Naive thymus-derived CD8-positive, alpha-beta T cell (primary cell): ENCODE data around the gene OPRD1. TPM values are rescaled to one million over a fixed set of nuclear protein-coding genes. Genes with fewer than 3 reads are reported as not detected.
"Not testable (repeated sequence)": the region's sequence is repeated elsewhere in the genome, so short reads cannot be mapped to it uniquely, and the experiment has no call there.

Experiments
- ATAC-seq, 2 donors: fragments of 150-1000 bp; cut with Tn5 transposase in 1 of 2; sonication (Bioruptor Pico), chemical (Tn5 transposase) in 1 of 2; 1 replicate in 1 of 2; 2 replicates in 1 of 2; pipeline ENCODE4 v1.10.0; 2021; ENCODE audit warnings: mild to moderate bottlenecking in 2 of 2, moderate library complexity in 2 of 2
- POLR2A ChIA-PET: fragments of 350-600 bp; sonication (Branson Sonifier 250); formaldehyde crosslinking; loops from one replicate; lab custom pipeline; 2021; ENCODE audit warnings: antibody characterized with exemption; lab: Charles Lee
- DNase-seq, 10 donors: peaks; one replicate each; pipeline versions ENCODE4 v3.0.0 to v3.0.0-alpha.2; 2020 to 2022
- H3K27ac Mint-ChIP-seq, 10 donors: one replicate each; pipeline ENCODE4 v1.8.0; 2020 to 2022; ENCODE audit warnings: mild to moderate bottlenecking in 10 of 10, mixed read lengths in 10 of 10, moderate library complexity in 4 of 10, inconsistent platforms in 1 of 10
- H3K27me3 Mint-ChIP-seq, 5 donors: one replicate each; pipeline ENCODE4 v1.8.0; 2021 to 2022; ENCODE audit warnings: mixed read lengths in 5 of 5
- H3K36me3 Mint-ChIP-seq, 3 donors: one replicate each; pipeline ENCODE4 v1.8.0; 2020 to 2022; ENCODE audit warnings: mixed read lengths in 3 of 3, mild to moderate bottlenecking in 2 of 3, inconsistent platforms in 1 of 3
- H3K4me1 Mint-ChIP-seq, 4 donors: one replicate each; pipeline ENCODE4 v1.8.0; 2021 to 2022; ENCODE audit warnings: mixed read lengths in 4 of 4
- H3K4me3 Mint-ChIP-seq, 10 donors: one replicate each; pipeline ENCODE4 v1.8.0; 2020 to 2022; ENCODE audit warnings: mild to moderate bottlenecking in 10 of 10, mixed read lengths in 10 of 10, moderate library complexity in 6 of 10, inconsistent platforms in 1 of 10
- H3K9me3 Mint-ChIP-seq, 9 donors: one replicate each; pipeline ENCODE4 v1.8.0; 2020 to 2022; ENCODE audit warnings: mixed read lengths in 9 of 9, mild to moderate bottlenecking in 3 of 9, inconsistent platforms in 1 of 9, moderate library complexity in 1 of 9
- polyA plus RNA-seq, 3 donors: library from polyadenylated mRNA; unstranded; fragments of 300-500 nt; fragmentation: Illumina TruSeq; gene quantifications; one replicate each; pipeline ENCODE4 v1.2.3, GENCODE V29; 2021
- total RNA-seq, 8 experiments: library from RNA in 2 of 8; stranded (reverse) in 2 of 8; gene quantifications; one replicate each; pipeline ENCODE4 v1.2.3 and lab custom pipeline; 2021 to 2026

Gene OPRD1
- total and polyA plus RNA-seq, 5 experiments from 2014 or later, result 0.02 TPM; not detected in 4

DNA sequence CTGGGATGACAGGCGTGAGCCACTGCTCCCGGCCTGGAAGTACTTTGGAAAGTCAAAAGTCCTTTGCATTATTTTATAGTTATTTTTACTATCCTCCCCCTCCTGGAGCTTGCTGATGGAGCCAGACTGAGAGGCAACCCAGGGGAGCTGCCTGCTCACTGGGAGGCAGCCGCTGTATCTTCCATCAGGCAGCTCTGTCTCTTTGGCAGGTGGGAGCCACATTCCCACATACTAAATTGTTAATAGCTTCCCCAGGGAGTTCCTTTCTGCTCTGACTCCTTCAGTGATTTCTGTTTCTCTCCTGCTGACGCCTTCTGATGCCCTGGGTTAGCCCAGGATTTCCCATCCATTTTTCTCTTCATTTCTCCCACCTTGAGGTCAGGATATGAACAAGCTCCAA is 4.9 kb upstream of the OPRD1 start:
- no peak overlapping the region for H3K27ac Mint-ChIP-seq
- H3K27me3 Mint-ChIP-seq, result peaks cover 7 to 27% (median 21%) of the 10 kb centered on the region in 5 donors
- no peak overlapping the region for H3K4me3 Mint-ChIP-seq
- H3K36me3 Mint-ChIP-seq, result no peaks in the 10 kb centered on the region
- no peaks in the 10 kb centered on the region for H3K9me3 Mint-ChIP-seq
- H3K4me1 Mint-ChIP-seq, result peaks cover 0 to 1% (median 0%) of the 10 kb centered on the region in 4 donors
- no peak for ATAC-seq
- POLR2A ChIA-PET, result no interaction called here
- DNase-seq, result no peak

GRCh38 chr1:28807986-28808385 is 4.0 kb upstream of the OPRD1 start:
- Mint-ChIP-seq H3K36me3 (no peaks in the 10 kb centered on the region), H3K4me3 (no peak overlapping the region), H3K9me3 (no peaks in the 10 kb centered on the region), H3K4me1 (peaks cover 0 to 4% (median 1%) of the 10 kb centered on the region in 4 donors), H3K27me3 (peaks cover 10 to 32% (median 28%) of the 10 kb centered on the region in 5 donors), H3K27ac (no peak overlapping the region)
- POLR2A ChIA-PET, result no interaction called here
- ATAC-seq (no peak), DNase-seq (no peak)

- no peak overlapping the region for H3K4me3 Mint-ChIP-seq
- H3K9me3 Mint-ChIP-seq, result no peaks in the 10 kb centered on the region
- POLR2A ChIA-PET, result no interaction called here
- no peak for DNase-seq
- H3K27ac Mint-ChIP-seq, result peak overlapping the region in 1 of 10 donors; percentile 49
- peaks cover 28 to 56% (median 48%) of the 10 kb centered on the region in 5 donors for H3K27me3 Mint-ChIP-seq
- no peaks in the 10 kb centered on the region for H3K36me3 Mint-ChIP-seq
- peaks cover 1 to 9% (median 5%) of the 10 kb centered on the region in 4 donors for H3K4me1 Mint-ChIP-seq
- no peak for ATAC-seq
These were observed 603 bp upstream of the OPRD1 start for GRCh38 chr1:28811369-28811765.

GRCh38 chr1:28812669-28813468 is 899 bp downstream of the OPRD1 start:
- H3K4me3 Mint-ChIP-seq, result peak overlapping the region in 2 of 10 donors; percentile 22 to 31

DNA sequence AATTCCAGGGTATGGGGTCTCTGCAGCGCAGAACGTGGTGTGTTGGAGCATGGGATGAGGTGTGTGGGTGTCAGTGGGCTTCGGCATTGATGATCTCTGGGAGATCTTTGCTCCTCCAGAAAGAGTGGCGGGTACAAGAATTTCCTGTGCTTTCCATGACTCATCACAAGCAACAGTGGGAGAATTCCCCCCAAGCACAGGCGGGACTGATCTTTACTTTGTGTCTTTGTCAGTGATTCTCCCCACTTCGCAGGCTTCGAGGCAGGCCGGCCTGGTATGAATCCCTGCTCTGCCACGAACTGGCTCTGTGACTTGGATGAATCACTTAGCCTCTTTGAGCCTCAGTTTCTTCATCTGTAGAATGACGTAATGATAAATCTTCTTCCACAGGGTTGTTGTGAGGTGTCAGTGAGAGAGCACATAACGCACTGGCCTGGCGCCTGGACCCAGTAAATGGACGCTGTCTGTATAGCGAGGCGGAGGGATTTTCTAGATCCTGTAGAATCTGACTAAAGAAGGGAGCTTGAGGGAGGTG is 2.0 kb downstream of the OPRD1 start:
- no peak overlapping the region for H3K4me3 Mint-ChIP-seq
- DNase-seq (no peak), ATAC-seq (no peak)
- no peaks in the 10 kb centered on the region for H3K36me3 Mint-ChIP-seq
- no peaks in the 10 kb centered on the region for H3K9me3 Mint-ChIP-seq
- POLR2A ChIA-PET, result no interaction called here
- H3K27ac Mint-ChIP-seq, result no peak overlapping the region
- H3K27me3 Mint-ChIP-seq, result peaks cover 33 to 79% (median 54%) of the 10 kb centered on the region in 5 donors
- peaks cover 1 to 9% (median 5%) of the 10 kb centered on the region in 4 donors for H3K4me1 Mint-ChIP-seq

More at GRCh38 chr1:28812669-28813468, 899 bp downstream of the OPRD1 start:
- no peak for DNase-seq
- H3K27me3 Mint-ChIP-seq, result peaks cover 33 to 68% (median 46%) of the 10 kb centered on the region in 5 donors
- no peak overlapping the region for H3K27ac Mint-ChIP-seq
- POLR2A ChIA-PET, result no interaction called here
- peaks cover 1 to 9% (median 5%) of the 10 kb centered on the region in 4 donors for H3K4me1 Mint-ChIP-seq
- ATAC-seq, result no peak
- H3K36me3 Mint-ChIP-seq, result no peaks in the 10 kb centered on the region
- H3K9me3 Mint-ChIP-seq, result no peaks in the 10 kb centered on the region

DNA sequence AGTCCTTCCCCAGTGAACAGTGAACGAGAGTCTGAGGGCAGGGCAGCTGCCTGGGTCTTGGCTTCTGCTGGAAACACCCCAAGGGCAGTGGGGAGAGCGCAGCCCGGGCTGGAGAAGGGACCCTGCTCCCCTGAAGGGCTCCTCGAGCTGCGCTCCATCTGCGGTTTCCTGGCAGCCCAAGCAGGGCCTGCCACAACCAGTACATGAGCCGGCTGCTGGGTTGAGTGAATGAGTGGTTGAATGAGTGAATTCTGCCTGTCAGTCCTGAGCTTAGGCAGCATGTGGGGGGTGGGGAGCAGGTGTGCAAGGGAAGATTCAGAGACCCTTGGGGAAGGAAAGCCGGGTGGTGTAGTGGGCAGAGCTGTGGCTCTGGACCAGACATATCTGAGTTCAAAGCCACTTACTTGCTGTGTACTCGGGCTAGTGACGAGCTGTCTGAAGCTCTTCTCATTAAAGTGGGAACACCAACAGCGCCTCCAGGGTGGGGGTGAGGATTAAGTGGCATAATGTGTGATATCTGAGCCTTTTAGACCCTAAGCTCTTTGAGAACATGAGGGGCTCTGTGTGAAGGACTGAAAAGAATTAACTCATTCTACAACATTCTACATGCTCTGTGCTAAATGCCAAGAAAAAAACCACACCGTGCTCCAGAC is 3.7 kb downstream of the OPRD1 start:
- Mint-ChIP-seq H3K4me1 (peaks cover 1 to 9% (median 5%) of the 10 kb centered on the region in 4 donors), H3K27me3 (peaks cover 31 to 73% (median 47%) of the 10 kb centered on the region in 5 donors), H3K27ac (no peak overlapping the region), H3K9me3 (no peaks in the 10 kb centered on the region), H3K36me3 (no peaks in the 10 kb centered on the region), H3K4me3 (no peak overlapping the region)
- ATAC-seq, result peak in 1 of 2 donors; percentile 22
- POLR2A ChIA-PET, result interaction anchor here (0.7 kb wide), 1 partner anchor 23 kb away, joined by 3 read pairs; no protein-coding TSS in a partner anchor
- peak in 1 of 10 donors; percentile 4 for DNase-seq

- Mint-ChIP-seq H3K9me3 (no peaks in the 10 kb centered on the region), H3K27me3 (peaks cover 25 to 62% (median 39%) of the 10 kb centered on the region in 5 donors), H3K4me1 (peaks cover 0 to 9% (median 5%) of the 10 kb centered on the region in 4 donors), H3K27ac (peak overlapping the region in 1 of 10 donors; percentile 74), H3K4me3 (no peak overlapping the region), H3K36me3 (no peaks in the 10 kb centered on the region)
- ATAC-seq (no peak), DNase-seq (no peak)
- POLR2A ChIA-PET, result no interaction called here
These were observed 5.2 kb downstream of the OPRD1 start for GRCh38 chr1:28817133-28817532.

DNA sequence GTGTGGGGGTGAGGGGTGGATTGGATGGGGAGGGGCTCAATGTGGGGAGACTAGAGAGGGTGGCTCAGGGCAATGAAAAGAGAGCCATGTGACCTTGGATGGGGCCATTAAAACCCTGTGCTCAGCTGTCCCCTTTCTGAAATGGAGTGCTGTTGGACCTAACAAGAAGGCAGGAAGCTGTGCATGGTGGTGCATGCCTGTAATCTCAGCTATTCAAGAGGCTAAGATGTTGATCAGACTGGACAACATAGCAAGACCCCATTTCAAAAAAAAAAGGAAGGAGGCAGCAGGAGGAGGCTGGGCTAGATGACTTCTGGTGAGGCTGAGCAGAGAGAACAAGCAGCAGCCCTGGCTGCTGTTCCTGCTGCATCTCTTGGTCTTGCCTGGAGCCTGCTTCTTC is 7.0 kb downstream of the OPRD1 start:
- no peak overlapping the region for H3K27ac Mint-ChIP-seq
- peaks cover 0 to 9% (median 2%) of the 10 kb centered on the region in 4 donors for H3K4me1 Mint-ChIP-seq
- POLR2A ChIA-PET, result no interaction called here
- no peak overlapping the region for H3K4me3 Mint-ChIP-seq
- ATAC-seq (no peak), DNase-seq (no peak)
- H3K36me3 Mint-ChIP-seq, result no peaks in the 10 kb centered on the region
- H3K27me3 Mint-ChIP-seq, result peaks cover 13 to 45% (median 24%) of the 10 kb centered on the region in 5 donors
- H3K9me3 Mint-ChIP-seq, result no peaks in the 10 kb centered on the region

DNA sequence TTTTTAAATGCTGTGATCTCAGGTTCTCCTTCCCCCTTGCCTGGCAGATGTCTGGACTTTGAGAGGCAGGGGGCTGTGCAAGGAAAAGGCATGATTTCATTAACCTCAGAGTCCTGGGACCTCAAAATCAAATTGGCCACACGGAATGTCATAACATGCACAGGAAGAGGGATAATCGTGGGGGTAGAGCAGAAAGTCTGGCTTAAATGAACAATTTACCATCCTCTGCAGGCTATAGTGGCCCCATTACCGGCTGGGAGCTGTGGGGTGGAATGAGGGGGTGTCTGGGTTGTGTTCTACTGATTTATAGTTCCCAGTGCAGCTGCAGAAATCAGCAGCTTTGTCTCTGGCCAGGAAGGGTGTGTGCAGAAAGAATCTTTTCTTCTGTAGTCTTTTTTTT is 10.8 kb downstream of the OPRD1 start:
- H3K4me1 Mint-ChIP-seq, result no peaks in the 10 kb centered on the region
- H3K27ac Mint-ChIP-seq, result no peak overlapping the region
- POLR2A ChIA-PET, result no interaction called here
- H3K4me3 Mint-ChIP-seq, result no peak overlapping the region
- peaks cover 2 to 18% (median 11%) of the 10 kb centered on the region in 5 donors for H3K27me3 Mint-ChIP-seq
- no peaks in the 10 kb centered on the region for H3K9me3 Mint-ChIP-seq
- ATAC-seq (no peak), DNase-seq (no peak)
- H3K36me3 Mint-ChIP-seq, result no peaks in the 10 kb centered on the region

- H3K9me3 Mint-ChIP-seq, H3K36me3 Mint-ChIP-seq, DNase-seq, H3K27me3 Mint-ChIP-seq, POLR2A ChIA-PET, H3K4me3 Mint-ChIP-seq, H3K27ac Mint-ChIP-seq, ATAC-seq, H3K4me1 Mint-ChIP-seq: not testable (repeated sequence)
These were observed 12.1 kb downstream of the OPRD1 start for GRCh38 chr1:28824061-28824460.

DNA sequence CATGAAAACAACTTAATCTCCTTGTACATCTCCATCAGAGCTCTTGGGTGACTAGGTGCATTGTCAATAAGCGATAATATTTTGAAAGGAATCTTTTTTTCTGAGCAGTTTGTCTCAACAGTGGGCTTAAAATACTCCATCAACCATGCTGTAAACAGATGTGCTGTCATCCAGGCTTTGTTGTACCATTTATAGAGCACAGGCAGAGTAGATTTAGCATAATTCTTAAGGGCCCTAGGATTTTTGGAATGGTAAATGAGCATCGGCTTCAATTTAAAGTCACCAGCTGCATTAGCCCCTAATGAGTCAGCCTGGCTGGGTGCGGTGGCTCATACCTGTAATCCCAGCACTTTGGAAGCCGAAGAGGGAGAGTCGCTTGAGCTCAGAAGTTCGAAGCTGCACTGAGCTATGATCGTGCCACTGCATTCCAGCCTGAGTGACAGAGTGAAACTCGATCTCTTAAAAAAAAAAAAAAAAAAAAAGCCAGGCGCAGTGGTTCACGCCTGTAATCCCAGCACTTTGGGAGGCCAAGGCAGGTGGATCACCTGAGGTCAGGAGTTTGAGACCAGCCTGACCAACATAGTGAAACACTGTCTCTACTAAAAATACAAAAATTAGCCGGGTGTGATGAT is 16.4 kb downstream of the OPRD1 start:
- H3K27me3 Mint-ChIP-seq, H3K9me3 Mint-ChIP-seq, H3K36me3 Mint-ChIP-seq, POLR2A ChIA-PET, H3K4me3 Mint-ChIP-seq, DNase-seq, H3K27ac Mint-ChIP-seq, ATAC-seq, H3K4me1 Mint-ChIP-seq: not testable (repeated sequence)

- no peak overlapping the region for H3K4me3 Mint-ChIP-seq
These were observed 18.8 kb downstream of the OPRD1 start for GRCh38 chr1:28830814-28831213.

More at GRCh38 chr1:28830814-28831213, 18.8 kb downstream of the OPRD1 start:
- Mint-ChIP-seq H3K36me3 (no peaks in the 10 kb centered on the region), H3K27me3 (peaks cover 0 to 6% (median under 1%) of the 10 kb centered on the region in 5 donors), H3K4me1 (no peaks in the 10 kb centered on the region), H3K27ac (no peak overlapping the region), H3K9me3 (no peaks in the 10 kb centered on the region)
- DNase-seq (no peak), ATAC-seq (no peak)
- POLR2A ChIA-PET, result no interaction called here
